HepG2 (cell line): ENCODE measurements around the gene JMJD6. TPM values are rescaled to one million over a fixed set of nuclear protein-coding genes. Genes with fewer than 3 reads are reported as not detected.

Experiments
- FOXM1 ChIP-seq: sonication (generic); formaldehyde crosslinking; IDR thresholded peaks from 2 replicates; pipeline ENCODE4 v1.5.0; 2020; ENCODE audit warnings: missing genetic modification reagents
- GABPB1 ChIP-seq: IDR thresholded peaks from 2 replicates; pipeline ENCODE4 v1.6.1; 2016; ENCODE audit warnings: mild to moderate bottlenecking, missing genetic modification reagents, moderate library complexity, missing compliant biosample characterization
- HNRNPLL ChIP-seq: fragments of 200-400 bp; formaldehyde crosslinking; IDR thresholded peaks from 2 replicates; pipeline ENCODE4 v1.6.1; 2017; ENCODE audit warnings: mild to moderate bottlenecking, low read depth, low read length; ENCODE audit not compliant: poor library complexity, severe bottlenecking
- KDM2A ChIP-seq: sonication (generic); formaldehyde crosslinking; IDR thresholded peaks from 2 replicates; pipeline ENCODE4 v1.4.0; 2020; ENCODE audit warnings: low read depth, missing genetic modification reagents, borderline replicate concordance
- ZBTB42 ChIP-seq: sonication (generic); formaldehyde crosslinking; IDR thresholded peaks from 2 replicates; pipeline ENCODE4 v1.5.0; 2020; ENCODE audit warnings: mild to moderate bottlenecking, missing genetic modification reagents
- ZNF430 ChIP-seq: sonication (generic); formaldehyde crosslinking; IDR thresholded peaks from 2 replicates; pipeline ENCODE4 v1.9.0; 2021; ENCODE audit warnings: mild to moderate bottlenecking, missing genetic modification reagents
- ZNF782 ChIP-seq: sonication (generic); formaldehyde crosslinking; IDR thresholded peaks from 2 replicates; pipeline ENCODE4 v1.4.0; 2020; ENCODE audit warnings: missing genetic modification reagents, mild to moderate bottlenecking, borderline replicate concordance
- polyA plus RNA-seq, 8 experiments: library from polyadenylated mRNA; depleted of rRNA in 3 of 8; stranded (reverse) in 7 of 8; unstranded in 1 of 8; fragments of >200 nt; fragmentation: Illumina TruSeq in 4 of 8; extraction: Trizol in 4 of 8; gene quantifications; 2 replicates each; pipeline versions ENCODE4 v1.2.1 to v1.2.3, GENCODE V29; 2011 to 2016; ENCODE audit warnings: low read depth in 4 of 8, missing spikeins in 1 of 8, mixed read lengths in 1 of 8; ENCODE audit not compliant: insufficient read depth in 1 of 8
- total RNA-seq, 5 experiments: library from RNA; depleted of rRNA; stranded (reverse); fragments of >200 nt; fragmentation: Illumina TruSeq; extraction: Trizol; gene quantifications; 2 replicates each; pipeline ENCODE4 v1.2.3, GENCODE V29; 2016; ENCODE audit warnings: low read depth in 1 of 5
- TF ChIP-seq, protein P1 (sequence below): sonication (generic); formaldehyde crosslinking; IDR thresholded peaks from 2 replicates; pipeline ENCODE4 v1.4.0; 2020; ENCODE audit warnings: missing genetic modification reagents; ENCODE audit errors: not compliant biosample characterization
- TF ChIP-seq, protein P2 (sequence below): sonication (generic); formaldehyde crosslinking; IDR thresholded peaks from 2 replicates; pipeline ENCODE4 v1.5.0; 2020; ENCODE audit warnings: mild to moderate bottlenecking, missing genetic modification reagents
- TF ChIP-seq, protein P3 (sequence below): sonication (generic); formaldehyde crosslinking; IDR thresholded peaks from 2 replicates; pipeline ENCODE4 v1.8.0; 2022; ENCODE audit warnings: missing genetic modification reagents, low read depth, mild to moderate bottlenecking, borderline replicate concordance
- TF ChIP-seq, protein P4 (sequence below): IDR thresholded peaks from 2 replicates; pipeline ENCODE4 v1.6.1; 2016; ENCODE audit warnings: missing compliant biosample characterization, missing genetic modification reagents, borderline replicate concordance
- TF ChIP-seq, protein P5 (sequence below): sonication (generic); formaldehyde crosslinking; IDR thresholded peaks from 2 replicates; pipeline ENCODE4 v1.5.1; 2020; ENCODE audit warnings: missing genetic modification reagents, mild to moderate bottlenecking, borderline replicate concordance
- TF ChIP-seq, protein P6 (sequence below): sonication (generic); formaldehyde crosslinking; IDR thresholded peaks from 2 replicates; pipeline ENCODE4 v1.5.0; 2020; ENCODE audit warnings: missing genetic modification reagents, mild to moderate bottlenecking, borderline replicate concordance
- TF ChIP-seq, protein P7 (sequence below): sonication (generic); formaldehyde crosslinking; IDR thresholded peaks from 2 replicates; pipeline ENCODE4 v1.8.0; 2022; ENCODE audit warnings: low read depth, missing genetic modification reagents
- TF ChIP-seq, protein P8 (sequence below): sonication (generic); formaldehyde crosslinking; IDR thresholded peaks from 2 replicates; pipeline ENCODE4 v1.4.0; 2020; ENCODE audit warnings: low read depth, mild to moderate bottlenecking, missing genetic modification reagents

The JMJD6 gene
- total and polyA plus RNA-seq, 2 of the 13 experiments (the other 11 are each of a cell fraction or from before 2014, with no cell fraction given) = 33.6 to 41.0 TPM

DNA sequence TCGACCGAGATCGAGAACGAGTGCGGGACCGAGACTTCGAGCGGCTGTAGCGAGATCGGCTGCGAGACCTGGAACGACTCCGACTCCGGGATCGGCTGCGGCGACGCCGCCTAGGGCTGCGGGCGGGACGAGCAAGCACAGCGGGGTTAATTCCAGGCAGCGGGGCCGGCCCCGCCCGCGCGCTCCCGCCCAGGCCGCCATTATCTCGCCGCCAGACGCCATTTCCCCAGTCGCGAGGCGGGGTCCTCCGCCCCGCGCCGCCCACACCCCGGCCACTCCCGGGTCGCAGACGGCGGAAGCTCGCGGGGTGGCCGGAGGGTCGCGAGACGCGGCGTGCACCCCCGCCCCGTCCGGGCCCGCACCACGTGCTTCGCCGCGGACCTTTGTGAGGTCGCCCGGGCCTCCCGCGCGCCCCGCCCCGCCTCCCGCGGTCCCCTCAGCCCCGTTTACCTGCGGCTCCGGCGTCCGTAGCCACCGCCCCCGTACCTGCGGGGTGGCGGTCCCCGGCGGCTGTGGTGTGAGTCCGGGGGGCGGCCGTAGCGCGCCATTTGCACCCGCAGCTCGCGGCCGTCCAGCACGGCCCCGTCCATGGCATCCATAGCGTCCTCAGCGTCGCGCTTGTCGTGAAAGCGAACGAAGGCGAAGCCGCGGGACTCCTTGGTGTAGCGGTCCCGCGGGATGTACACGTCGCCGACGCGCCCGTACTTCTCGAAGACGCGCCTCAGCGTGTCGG, 10.1 kb upstream of the JMJD6 start (continued):
- TF ChIP-seq ZBTB42 = 0 out of 2 replicates have a peak, but pooled peaks have one; percentile 35
- TF ChIP-seq GABPB1 (CRISPR knock-in tag) = 0 out of 2 replicates have a peak, but pooled peaks have one; percentile 8
- peak; percentile 27 for TF ChIP-seq HNRNPLL
- TF ChIP-seq, protein P1, sequence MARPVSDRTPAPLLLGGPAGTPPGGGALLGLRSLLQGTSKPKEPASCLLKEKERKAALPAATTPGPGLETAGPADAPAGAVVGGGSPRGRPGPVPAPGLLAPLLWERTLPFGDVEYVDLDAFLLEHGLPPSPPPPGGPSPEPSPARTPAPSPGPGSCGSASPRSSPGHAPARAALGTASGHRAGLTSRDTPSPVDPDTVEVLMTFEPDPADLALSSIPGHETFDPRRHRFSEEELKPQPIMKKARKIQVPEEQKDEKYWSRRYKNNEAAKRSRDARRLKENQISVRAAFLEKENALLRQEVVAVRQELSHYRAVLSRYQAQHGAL (CRISPR knock-in tag) = no peak
- TF ChIP-seq, protein P2, sequence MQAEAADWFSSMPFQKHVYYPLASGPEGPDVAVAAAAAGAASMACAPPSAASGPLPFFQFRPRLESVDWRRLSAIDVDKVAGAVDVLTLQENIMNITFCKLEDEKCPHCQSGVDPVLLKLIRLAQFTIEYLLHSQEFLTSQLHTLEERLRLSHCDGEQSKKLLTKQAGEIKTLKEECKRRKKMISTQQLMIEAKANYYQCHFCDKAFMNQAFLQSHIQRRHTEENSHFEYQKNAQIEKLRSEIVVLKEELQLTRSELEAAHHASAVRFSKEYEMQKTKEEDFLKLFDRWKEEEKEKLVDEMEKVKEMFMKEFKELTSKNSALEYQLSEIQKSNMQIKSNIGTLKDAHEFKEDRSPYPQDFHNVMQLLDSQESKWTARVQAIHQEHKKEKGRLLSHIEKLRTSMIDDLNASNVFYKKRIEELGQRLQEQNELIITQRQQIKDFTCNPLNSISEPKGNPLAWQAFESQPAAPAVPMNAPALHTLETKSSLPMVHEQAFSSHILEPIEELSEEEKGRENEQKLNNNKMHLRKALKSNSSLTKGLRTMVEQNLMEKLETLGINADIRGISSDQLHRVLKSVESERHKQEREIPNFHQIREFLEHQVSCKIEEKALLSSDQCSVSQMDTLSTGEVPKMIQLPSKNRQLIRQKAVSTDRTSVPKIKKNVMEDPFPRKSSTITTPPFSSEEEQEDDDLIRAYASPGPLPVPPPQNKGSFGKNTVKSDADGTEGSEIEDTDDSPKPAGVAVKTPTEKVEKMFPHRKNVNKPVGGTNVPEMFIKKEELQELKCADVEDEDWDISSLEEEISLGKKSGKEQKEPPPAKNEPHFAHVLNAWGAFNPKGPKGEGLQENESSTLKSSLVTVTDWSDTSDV = peak; percentile 77; the same call in 1 of the 2 replicates
- 0 out of 2 replicates have a peak, but pooled peaks have one; percentile 2 for TF ChIP-seq FOXM1
- TF ChIP-seq ZNF782 (CRISPR knock-in tag) = peak; percentile 34; the same call in 1 of the 2 replicates
- TF ChIP-seq, protein P3, sequence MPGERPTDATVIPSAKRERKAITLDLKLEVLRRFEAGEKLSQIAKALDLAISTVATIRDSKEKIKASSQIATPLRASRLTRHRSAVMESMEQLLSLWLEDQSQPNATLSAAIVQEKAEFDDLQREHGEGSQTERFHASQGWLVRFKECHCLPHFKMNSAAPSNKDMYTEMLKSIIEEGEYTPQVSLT (CRISPR knock-in tag) = no peak
- TF ChIP-seq KDM2A (CRISPR knock-in tag) = peak; percentile 12; the same call in 1 of the 2 replicates
- TF ChIP-seq, protein P4, sequence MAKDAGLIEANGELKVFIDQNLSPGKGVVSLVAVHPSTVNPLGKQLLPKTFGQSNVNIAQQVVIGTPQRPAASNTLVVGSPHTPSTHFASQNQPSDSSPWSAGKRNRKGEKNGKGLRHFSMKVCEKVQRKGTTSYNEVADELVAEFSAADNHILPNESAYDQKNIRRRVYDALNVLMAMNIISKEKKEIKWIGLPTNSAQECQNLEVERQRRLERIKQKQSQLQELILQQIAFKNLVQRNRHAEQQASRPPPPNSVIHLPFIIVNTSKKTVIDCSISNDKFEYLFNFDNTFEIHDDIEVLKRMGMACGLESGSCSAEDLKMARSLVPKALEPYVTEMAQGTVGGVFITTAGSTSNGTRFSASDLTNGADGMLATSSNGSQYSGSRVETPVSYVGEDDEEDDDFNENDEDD (CRISPR knock-in tag) = peak; percentile 40; the same call in 1 of the 2 replicates
- TF ChIP-seq, protein P5, sequence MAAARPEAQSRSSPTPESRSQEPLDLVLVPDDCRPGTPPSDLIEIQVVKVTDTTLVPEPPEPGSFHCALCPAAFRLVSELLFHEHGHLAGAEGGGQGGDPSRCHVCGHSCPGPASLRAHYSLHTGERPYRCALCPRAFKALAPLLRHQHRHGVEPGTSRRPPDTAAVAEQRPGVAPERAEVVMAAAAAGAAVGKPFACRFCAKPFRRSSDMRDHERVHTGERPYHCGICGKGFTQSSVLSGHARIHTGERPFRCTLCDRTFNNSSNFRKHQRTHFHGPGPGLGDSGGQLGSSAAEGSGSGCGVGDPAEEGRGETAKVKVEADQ = 0 out of 2 replicates have a peak, but pooled peaks have one; percentile 1
- TF ChIP-seq ZNF430 (CRISPR knock-in tag) = peak; percentile 12; the same call in 1 of the 2 replicates
- TF ChIP-seq, protein P6, sequence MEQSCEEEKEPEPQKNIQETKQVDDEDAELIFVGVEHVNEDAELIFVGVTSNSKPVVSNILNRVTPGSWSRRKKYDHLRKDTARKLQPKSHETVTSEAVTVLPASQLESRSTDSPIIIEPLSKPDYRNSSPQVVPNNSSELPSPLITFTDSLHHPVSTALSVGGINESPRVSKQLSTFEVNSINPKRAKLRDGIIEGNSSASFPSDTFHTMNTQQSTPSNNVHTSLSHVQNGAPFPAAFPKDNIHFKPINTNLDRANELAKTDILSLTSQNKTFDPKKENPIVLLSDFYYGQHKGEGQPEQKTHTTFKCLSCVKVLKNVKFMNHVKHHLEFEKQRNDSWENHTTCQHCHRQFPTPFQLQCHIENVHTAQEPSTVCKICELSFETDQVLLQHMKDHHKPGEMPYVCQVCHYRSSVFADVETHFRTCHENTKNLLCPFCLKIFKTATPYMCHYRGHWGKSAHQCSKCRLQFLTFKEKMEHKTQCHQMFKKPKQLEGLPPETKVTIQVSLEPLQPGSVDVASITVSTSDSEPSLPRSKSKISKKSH = 0 out of 2 replicates have a peak, but pooled peaks have one; percentile 56
- TF ChIP-seq, protein P7, sequence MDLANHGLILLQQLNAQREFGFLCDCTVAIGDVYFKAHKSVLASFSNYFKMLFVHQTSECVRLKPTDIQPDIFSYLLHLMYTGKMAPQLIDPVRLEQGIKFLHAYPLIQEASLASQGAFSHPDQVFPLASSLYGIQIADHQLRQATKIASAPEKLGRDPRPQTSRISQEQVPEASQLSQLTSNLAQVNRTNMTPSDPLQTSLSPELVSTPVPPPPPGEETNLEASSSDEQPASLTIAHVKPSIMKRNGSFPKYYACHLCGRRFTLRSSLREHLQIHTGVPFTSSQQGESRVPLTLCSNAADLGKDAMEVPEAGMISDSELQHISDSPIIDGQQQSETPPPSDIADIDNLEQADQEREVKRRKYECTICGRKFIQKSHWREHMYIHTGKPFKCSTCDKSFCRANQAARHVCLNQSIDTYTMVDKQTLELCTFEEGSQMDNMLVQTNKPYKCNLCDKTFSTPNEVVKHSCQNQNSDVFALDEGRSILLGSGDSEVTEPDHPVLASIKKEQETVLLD = peak; percentile 59; the same call in 1 of the 2 replicates
- TF ChIP-seq, protein P8, sequence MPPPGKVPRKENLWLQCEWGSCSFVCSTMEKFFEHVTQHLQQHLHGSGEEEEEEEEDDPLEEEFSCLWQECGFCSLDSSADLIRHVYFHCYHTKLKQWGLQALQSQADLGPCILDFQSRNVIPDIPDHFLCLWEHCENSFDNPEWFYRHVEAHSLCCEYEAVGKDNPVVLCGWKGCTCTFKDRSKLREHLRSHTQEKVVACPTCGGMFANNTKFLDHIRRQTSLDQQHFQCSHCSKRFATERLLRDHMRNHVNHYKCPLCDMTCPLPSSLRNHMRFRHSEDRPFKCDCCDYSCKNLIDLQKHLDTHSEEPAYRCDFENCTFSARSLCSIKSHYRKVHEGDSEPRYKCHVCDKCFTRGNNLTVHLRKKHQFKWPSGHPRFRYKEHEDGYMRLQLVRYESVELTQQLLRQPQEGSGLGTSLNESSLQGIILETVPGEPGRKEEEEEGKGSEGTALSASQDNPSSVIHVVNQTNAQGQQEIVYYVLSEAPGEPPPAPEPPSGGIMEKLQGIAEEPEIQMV (CRISPR knock-in tag) = 0 out of 2 replicates have a peak, but pooled peaks have one; percentile 2
